ENCODE data around the gene HLA-DQA1. TPM values are rescaled to one million over a fixed set of nuclear protein-coding genes. Genes with fewer than 3 reads are reported as not detected.
"Not testable (repeated sequence)": the region's sequence is repeated elsewhere in the genome, so short reads cannot be mapped to it uniquely, and the experiment has no call there.

HLA-DQA1 gene
- total and polyA plus RNA-seq, 2 donors, result 16.0 to 41.8 TPM

GRCh38 chr6:32674123-32674522 is 36.9 kb downstream of the HLA-DQA1 start:
- H3K36me3 ChIP-seq (ENCODE audit: insufficient read depth); DNase-seq (ENCODE audit: extremely low spot score); H3K27ac ChIP-seq (ENCODE audit: low read depth); H3K4me3 ChIP-seq (ENCODE audit: low read depth, low read length); H3K4me1 ChIP-seq (ENCODE audit: insufficient read depth): not testable (repeated sequence)
- WGBS, result 90% methylated on average over 7 of the region's 7 CpGs

DNA sequence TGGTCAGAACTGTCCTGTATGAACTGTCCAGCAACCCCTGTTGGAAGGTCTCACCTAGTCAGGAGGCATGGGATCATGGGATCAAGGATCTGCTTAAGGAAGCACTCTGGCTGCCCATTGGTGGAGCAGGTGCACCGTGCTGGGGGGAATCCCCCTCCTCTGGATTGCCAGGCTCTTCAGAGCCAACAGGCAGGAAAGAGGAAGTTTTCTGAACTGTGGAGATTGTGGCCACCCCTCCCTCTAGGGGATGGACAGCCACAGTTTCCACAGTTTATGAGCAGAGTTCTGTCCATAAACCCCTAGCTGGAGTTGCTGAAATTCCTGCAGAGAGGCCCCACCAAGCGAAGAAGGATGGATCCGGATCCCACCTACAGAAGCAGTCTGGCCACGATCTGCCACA is 42.3 kb downstream of the HLA-DQA1 start:
- 70% methylated on average over 4 of the region's 4 CpGs for WGBS
- no peak for DNase-seq (ENCODE audit: extremely low spot score)
- H3K27ac ChIP-seq (ENCODE audit: low read depth), result no peak overlapping the region
- no peaks in the 10 kb centered on the region for H3K4me1 ChIP-seq (ENCODE audit: insufficient read depth)
- no peak overlapping the region for H3K4me3 ChIP-seq (ENCODE audit: low read depth, low read length)
- no peaks in the 10 kb centered on the region for H3K36me3 ChIP-seq (ENCODE audit: insufficient read depth)

DNA sequence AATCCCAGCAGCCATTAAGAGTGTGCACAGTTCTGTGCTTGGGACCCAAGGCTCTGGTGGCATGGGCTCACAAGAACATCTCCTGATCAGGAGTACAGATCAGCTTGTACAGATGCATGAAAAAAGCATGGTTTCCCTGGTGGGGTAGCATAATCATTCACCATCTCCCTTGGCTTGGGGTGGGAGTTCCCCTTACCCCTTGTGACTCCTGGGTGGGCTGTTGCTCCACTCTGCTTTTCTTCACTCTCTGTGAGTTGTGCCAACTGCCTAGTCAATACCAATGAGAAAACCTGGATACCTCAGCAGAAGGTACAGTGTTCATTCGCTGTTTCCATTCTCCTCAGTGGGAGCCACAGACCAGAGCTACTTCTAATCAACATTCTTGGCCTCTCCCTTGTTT is 42.8 kb downstream of the HLA-DQA1 start:
- no peak for DNase-seq (ENCODE audit: extremely low spot score)
- WGBS, result 85% methylated on average over 1 of the region's 1 CpG
- H3K27ac ChIP-seq (ENCODE audit: low read depth), result no peak overlapping the region
- H3K4me3 ChIP-seq (ENCODE audit: low read depth, low read length), result no peak overlapping the region
- H3K4me1 ChIP-seq (ENCODE audit: insufficient read depth), result no peaks in the 10 kb centered on the region
- H3K36me3 ChIP-seq (ENCODE audit: insufficient read depth), result no peaks in the 10 kb centered on the region

DNA sequence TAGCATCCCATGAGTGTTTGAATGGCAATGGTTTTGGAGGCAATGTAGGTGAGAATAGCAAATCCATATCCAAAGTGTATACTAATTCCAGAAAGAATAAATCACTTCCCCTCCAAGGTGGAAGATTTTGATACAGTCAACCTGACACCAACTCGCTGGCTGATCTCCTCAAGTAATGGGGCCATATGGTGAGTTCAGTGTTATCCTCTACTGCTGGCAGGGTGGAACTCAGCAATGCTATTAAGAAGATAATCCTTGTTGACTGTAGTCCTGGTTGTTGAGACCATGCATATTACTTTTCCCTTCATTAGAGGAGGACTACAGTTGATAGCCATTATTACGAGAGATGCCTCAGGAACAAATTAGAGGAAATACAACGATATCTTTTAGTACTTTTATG is 47.0 kb downstream of the HLA-DQA1 start:
- no peak for DNase-seq (ENCODE audit: extremely low spot score)
- H3K4me1 ChIP-seq (ENCODE audit: insufficient read depth), result no peaks in the 10 kb centered on the region
- 82% methylated on average over 3 of the region's 3 CpGs for WGBS
- no peaks in the 10 kb centered on the region for H3K36me3 ChIP-seq (ENCODE audit: insufficient read depth)
- no peak overlapping the region for H3K4me3 ChIP-seq (ENCODE audit: low read depth, low read length)
- H3K27ac ChIP-seq (ENCODE audit: low read depth), result no peak overlapping the region

- WGBS, result 13% methylated on average over 1 of the region's 1 CpG
- no peaks in the 10 kb centered on the region for H3K4me1 ChIP-seq (ENCODE audit: insufficient read depth)
- H3K4me3 ChIP-seq (ENCODE audit: low read depth, low read length), result no peak overlapping the region
- H3K27ac ChIP-seq (ENCODE audit: low read depth), result no peak overlapping the region
- DNase-seq (ENCODE audit: extremely low spot score), result no peak
- no peaks in the 10 kb centered on the region for H3K36me3 ChIP-seq (ENCODE audit: insufficient read depth)
Observed at GRCh38 chr6:32685603-32686002, 48.4 kb downstream of the HLA-DQA1 start.

DNA sequence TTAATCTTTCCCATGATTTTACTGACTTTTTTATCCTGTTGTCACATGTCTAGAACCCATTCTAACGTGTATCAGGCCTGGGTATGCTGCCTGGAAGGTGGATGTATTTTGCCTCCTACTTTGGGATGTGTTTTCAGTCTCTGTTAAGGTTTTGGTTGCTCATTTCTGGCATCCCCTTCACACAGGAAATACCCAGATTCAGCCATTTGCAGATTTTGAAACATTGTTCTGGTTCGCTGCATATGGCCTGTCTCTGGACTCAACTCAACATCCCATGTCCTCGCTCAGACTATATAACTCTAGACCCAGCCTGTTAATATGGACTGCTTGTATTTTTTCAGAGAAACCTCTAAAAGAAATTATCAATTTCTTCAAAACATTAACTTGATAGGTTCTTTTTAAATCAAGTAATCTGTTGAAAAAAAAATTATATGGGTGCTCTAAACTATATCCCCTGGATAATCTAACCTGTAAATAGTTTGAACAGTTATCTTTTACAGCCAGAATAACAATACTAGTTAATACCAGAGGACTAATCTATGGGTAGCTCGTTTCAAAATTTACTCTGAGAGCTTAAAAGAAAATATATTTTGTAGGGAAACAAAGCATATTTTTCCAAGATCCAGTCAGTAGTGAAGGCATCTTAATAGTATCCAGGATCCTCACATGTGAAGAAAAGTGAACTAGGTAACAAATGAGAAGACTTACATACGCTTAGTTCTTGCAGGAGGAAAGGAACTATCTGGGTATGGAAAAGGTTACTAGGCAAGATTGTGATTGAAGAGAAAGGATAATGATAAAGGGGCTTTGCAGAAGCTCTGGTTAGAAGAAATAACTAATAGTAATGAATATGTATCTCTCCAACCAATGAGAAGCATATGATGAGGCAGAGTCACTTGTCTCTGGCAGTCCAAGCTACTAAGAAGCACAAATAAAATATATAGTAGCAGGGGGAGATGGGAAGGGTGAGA is 52.6 kb downstream of the HLA-DQA1 start:
- WGBS, result 58% methylated on average over 5 of the region's 5 CpGs
- no peaks in the 10 kb centered on the region for H3K36me3 ChIP-seq (ENCODE audit: insufficient read depth)
- H3K4me1 ChIP-seq (ENCODE audit: insufficient read depth), result no peaks in the 10 kb centered on the region
- no peak for DNase-seq (ENCODE audit: extremely low spot score)
- H3K4me3 ChIP-seq (ENCODE audit: low read depth, low read length), result no peak overlapping the region
- H3K27ac ChIP-seq (ENCODE audit: low read depth), result no peak overlapping the region

DNA sequence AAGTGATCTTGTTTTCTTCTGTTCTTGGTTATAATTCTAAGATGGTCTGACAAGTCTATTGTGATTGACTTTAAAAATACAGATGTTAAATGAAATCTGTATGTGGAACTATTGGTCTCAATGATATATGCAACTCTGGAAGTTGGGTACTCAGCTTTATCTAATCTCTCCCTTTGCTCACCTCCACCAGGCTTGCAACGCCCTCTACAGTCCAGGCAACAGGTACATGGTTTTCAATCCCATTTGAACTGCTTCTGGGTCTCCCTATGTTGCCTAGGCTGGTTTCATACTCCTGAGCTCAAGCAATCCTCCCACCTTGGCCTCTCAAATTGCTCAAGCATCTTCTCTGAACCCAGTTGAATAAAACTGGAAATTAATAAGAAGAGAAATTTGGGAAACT is 54.8 kb downstream of the HLA-DQA1 start:
- H3K36me3 ChIP-seq (ENCODE audit: insufficient read depth), result no peaks in the 10 kb centered on the region
- no peak overlapping the region for H3K27ac ChIP-seq (ENCODE audit: low read depth)
- H3K4me3 ChIP-seq (ENCODE audit: low read depth, low read length), result no peak overlapping the region
- 0% methylated on average over 1 of the region's 1 CpG for WGBS
- DNase-seq (ENCODE audit: extremely low spot score), result no peak
- no peaks in the 10 kb centered on the region for H3K4me1 ChIP-seq (ENCODE audit: insufficient read depth)

Other genes starting within 250 kb of the HLA-DQA1 start
- not detected for gene BTNL2, start 230.2 kb upstream of the HLA-DQA1 start, total RNA-seq
- not detected for gene BTNL2, start 230.2 kb upstream of the HLA-DQA1 start, polyA plus RNA-seq
- 93.9 TPM for gene HLA-DRA, start 197.5 kb upstream of the HLA-DQA1 start, total RNA-seq
- 272 TPM for gene HLA-DRA, start 197.5 kb upstream of the HLA-DQA1 start, polyA plus RNA-seq
- gene HLA-DRB5, start 107.1 kb upstream of the HLA-DQA1 start, total RNA-seq, result 3.8 TPM
- gene HLA-DRB5, start 107.1 kb upstream of the HLA-DQA1 start, polyA plus RNA-seq, result 3.4 TPM
- gene HLA-DRB1, start 47.6 kb upstream of the HLA-DQA1 start, total RNA-seq, result 10.2 TPM
- gene HLA-DRB1, start 47.6 kb upstream of the HLA-DQA1 start, polyA plus RNA-seq, result 107 TPM
- gene HLA-DQB1, start 29.3 kb downstream of the HLA-DQA1 start, total RNA-seq, result 4.0 TPM
- 36.1 TPM for gene HLA-DQB1, start 29.3 kb downstream of the HLA-DQA1 start, polyA plus RNA-seq
- 0.95 TPM for gene HLA-DQA2, start 104.0 kb downstream of the HLA-DQA1 start, total RNA-seq
- gene HLA-DQA2, start 104.0 kb downstream of the HLA-DQA1 start, polyA plus RNA-seq, result not detected
- gene HLA-DQB2, start 126.1 kb downstream of the HLA-DQA1 start, total RNA-seq, result 0.21 TPM
- 0.10 TPM for gene HLA-DQB2, start 126.1 kb downstream of the HLA-DQA1 start, polyA plus RNA-seq
- gene HLA-DOB, start 179.6 kb downstream of the HLA-DQA1 start, total RNA-seq, result 0.42 TPM
- 0.90 TPM for gene HLA-DOB, start 179.6 kb downstream of the HLA-DQA1 start, polyA plus RNA-seq
- 14.0 TPM for gene TAP2, start 201.3 kb downstream of the HLA-DQA1 start, total RNA-seq
- 18.5 TPM for gene TAP2, start 201.3 kb downstream of the HLA-DQA1 start, polyA plus RNA-seq
- gene PSMB8, start 206.6 kb downstream of the HLA-DQA1 start, total RNA-seq, result 24.9 TPM
- 82.0 TPM for gene PSMB8, start 206.6 kb downstream of the HLA-DQA1 start, polyA plus RNA-seq
- 16.7 TPM for gene TAP1, start 216.3 kb downstream of the HLA-DQA1 start, total RNA-seq
- 49.8 TPM for gene TAP1, start 216.3 kb downstream of the HLA-DQA1 start, polyA plus RNA-seq
- 6.7 TPM for gene PSMB9, start 216.8 kb downstream of the HLA-DQA1 start, total RNA-seq
- 53.0 TPM for gene PSMB9, start 216.8 kb downstream of the HLA-DQA1 start, polyA plus RNA-seq

Data from urinary bladder (tissue), 4 donors.